Smooth muscle cell (in vitro differentiated cells): Measurements from ENCODE around the gene ATP9B. TPM values are rescaled to one million over a fixed set of nuclear protein-coding genes. Genes with fewer than 3 reads are reported as not detected.

Experiments used
- DNase-seq: peaks from one replicate; lab custom pipeline; 2025; ENCODE audit not compliant: unreplicated experiment; lab: John Stamatoyannopoulos, UW
- H2AFZ ChIP-seq: fragments of 200-600 bp; sonication (generic); 2 replicates; pipeline ENCODE4 v1.6.0; 2016; ENCODE audit warnings: antibody characterized with exemption, low read depth, mild to moderate bottlenecking
- H3F3A ChIP-seq: fragments of 200-600 bp; sonication (generic); 2 replicates; pipeline ENCODE4 v1.6.0; 2017; ENCODE audit warnings: antibody characterized with exemption, low read depth
- H3K27ac ChIP-seq: fragments of 200-600 bp; sonication (generic); 2 replicates; pipeline ENCODE4 v1.5.1; 2016; ENCODE audit warnings: low read depth, mild to moderate bottlenecking
- H3K27me3 ChIP-seq: fragments of 200-600 bp; sonication (generic); 2 replicates; pipeline ENCODE4 v1.6.1; 2016; ENCODE audit warnings: low read depth, mild to moderate bottlenecking
- H3K36me3 ChIP-seq: fragments of 200-600 bp; sonication (generic); 2 replicates; pipeline ENCODE4 v1.5.1; 2016; ENCODE audit warnings: low read depth
- H3K4me1 ChIP-seq: fragments of 200-600 bp; sonication (generic); 2 replicates; pipeline ENCODE4 v1.5.1; 2016; ENCODE audit warnings: low read depth
- H3K4me2 ChIP-seq: fragments of 200-600 bp; sonication (generic); 2 replicates; pipeline ENCODE4 v1.6.0; 2016; ENCODE audit warnings: mild to moderate bottlenecking
- H3K4me3 ChIP-seq: fragments of 200-600 bp; sonication (generic); 2 replicates; pipeline ENCODE4 v1.5.1; 2016; ENCODE audit warnings: mild to moderate bottlenecking
- H3K79me2 ChIP-seq: fragments of 200-600 bp; sonication (generic); 2 replicates; pipeline ENCODE4 v1.6.0; 2016; ENCODE audit warnings: low read depth, mild to moderate bottlenecking
- H3K9ac ChIP-seq: fragments of 200-600 bp; sonication (generic); 2 replicates; pipeline ENCODE4 v1.6.0; 2016; ENCODE audit warnings: low read depth
- H3K9me3 ChIP-seq: fragments of 200-600 bp; sonication (generic); replicated peaks from 2 replicates; pipeline ENCODE4 v1.5.1; 2016; ENCODE audit warnings: low read depth
- H4K20me1 ChIP-seq: fragments of 200-600 bp; sonication (generic); 2 replicates; pipeline ENCODE4 v1.6.0; 2016; ENCODE audit warnings: low read depth
- CTCF ChIP-seq: fragments of 200-600 bp; sonication (generic); IDR thresholded peaks from 2 replicates; pipeline ENCODE4 v1.5.1; 2017; ENCODE audit warnings: borderline replicate concordance, mild to moderate bottlenecking, antibody characterized with exemption; ENCODE audit not compliant: insufficient read depth, poor library complexity, severe bottlenecking
- WGBS: methylation state at CpG from one replicate; pipeline ENCODE4 v1.1.7; 2016; ENCODE audit warnings: low lambda C conversion rate; 5-methylcytosine and 5-hydroxymethylcytosine counted together
- polyA plus RNA-seq: library from polyadenylated mRNA; unstranded; fragments of >200 nt; fragmentation: Nextera tagmentation; extraction: Ambion mirVana; gene quantifications from 2 replicates; pipeline ENCODE4 v1.2.1, GENCODE V29; 2016
- total RNA-seq: library from RNA; depleted of rRNA; stranded (reverse); fragments of >200 nt; gene quantifications from 2 replicates; pipeline ENCODE4 v1.2.3, GENCODE V29; 2014

Gene ATP9B
- total and polyA plus RNA-seq, 2 experiments from 2014 or later: 6.1 to 16.4 TPM

GRCh38 chr18:79388043-79388442 lies 318.8 kb downstream of the ATP9B start:
- TF ChIP-seq CTCF: no peak
- Histone ChIP-seq H4K20me1 (no peaks in the 10 kb centered on the region), H3K9ac (no peak overlapping the region), H3K27ac (no peak overlapping the region), H3K27me3 (peaks cover 11% of the 10 kb centered on the region), H3K79me2 (no peaks in the 10 kb centered on the region), H3K4me1 (no peaks in the 10 kb centered on the region), H3K4me2 (no peak overlapping the region), H3F3A (peaks cover 3% of the 10 kb centered on the region), H3K4me3 (no peak overlapping the region), H3K9me3 (no peaks in the 10 kb centered on the region), H2AFZ (no peak overlapping the region), H3K36me3 (no peaks in the 10 kb centered on the region)
- WGBS: 86% methylated on average over 3 of the region's 7 CpGs
- no peak for DNase-seq

- H3K27ac ChIP-seq: no peak overlapping the region
- 52% methylated on average over 4 of the region's 4 CpGs for WGBS
- no peak for TF ChIP-seq CTCF
- no peak overlapping the region for H3K4me3 ChIP-seq
- no peaks in the 10 kb centered on the region for H3K36me3 ChIP-seq
- peaks cover 11% of the 10 kb centered on the region for H3K27me3 ChIP-seq
- no peak for DNase-seq
- no peaks in the 10 kb centered on the region for H3K4me1 ChIP-seq
- no peak overlapping the region for H3K4me2 ChIP-seq
- peaks cover 4% of the 10 kb centered on the region for H3F3A ChIP-seq
- no peak overlapping the region for H3K9ac ChIP-seq
- no peaks in the 10 kb centered on the region for H3K79me2 ChIP-seq
- H4K20me1 ChIP-seq: no peaks in the 10 kb centered on the region
- H2AFZ ChIP-seq: no peak overlapping the region
- H3K9me3 ChIP-seq: no peaks in the 10 kb centered on the region
These were observed 320.5 kb downstream of the ATP9B start for GRCh38 chr18:79389689-79390088.

- DNase-seq: no peak
- no peak overlapping the region for H3K4me3 ChIP-seq
- H3K9ac ChIP-seq: no peak overlapping the region
- no peak overlapping the region for H2AFZ ChIP-seq
- no peak overlapping the region for H3K27ac ChIP-seq
- peaks cover 9% of the 10 kb centered on the region for H4K20me1 ChIP-seq
- no peaks in the 10 kb centered on the region for H3K36me3 ChIP-seq
- H3F3A ChIP-seq: peaks cover 4% of the 10 kb centered on the region
- peaks cover 6% of the 10 kb centered on the region for H3K4me1 ChIP-seq
- H3K27me3 ChIP-seq: peaks cover 11% of the 10 kb centered on the region
- H3K4me2 ChIP-seq: no peak overlapping the region
- H3K79me2 ChIP-seq: peaks cover 12% of the 10 kb centered on the region
- no peak for TF ChIP-seq CTCF
- 86% methylated on average over 8 of the region's 8 CpGs for WGBS
- H3K9me3 ChIP-seq: no peaks in the 10 kb centered on the region
These were observed 323.0 kb downstream of the ATP9B start for GRCh38 chr18:79392226-79392625.

GRCh38 chr18:79393181-79393634 lies 324.0 kb downstream of the ATP9B start:
- H2AFZ ChIP-seq: no peak overlapping the region
- H3K4me2 ChIP-seq: peak overlapping the region; percentile 91
- H3K79me2 ChIP-seq: peaks cover 19% of the 10 kb centered on the region
- no peaks in the 10 kb centered on the region for H3K9me3 ChIP-seq
- peak overlapping the region; percentile 93 for H3K9ac ChIP-seq
- peaks cover 11% of the 10 kb centered on the region for H3K27me3 ChIP-seq
- 12% methylated on average over 30 of the region's 30 CpGs for WGBS
- peak overlapping the region; percentile 99 for H3K27ac ChIP-seq
- H3F3A ChIP-seq: peaks cover 4% of the 10 kb centered on the region
- peaks cover 6% of the 10 kb centered on the region for H3K4me1 ChIP-seq
- TF ChIP-seq CTCF: no peak
- peaks cover 19% of the 10 kb centered on the region for H4K20me1 ChIP-seq
- DNase-seq: no peak
- peak overlapping the region; percentile 45 for H3K4me3 ChIP-seq
- H3K36me3 ChIP-seq: no peaks in the 10 kb centered on the region
